GM12892 (cell line): ENCODE data around the gene PARVB.

Experiments
- POLR2A ChIP-seq: IDR thresholded peaks from 2 replicates; pipeline ENCODE4 v1.6.1; 2011; ENCODE audit warnings: low read depth, low read length, control low read depth
- POLR2AphosphoS5 ChIP-seq: IDR thresholded peaks from 2 replicates; pipeline ENCODE4 v1.6.1; 2011; ENCODE audit warnings: low read depth, low read length, control low read depth

DNA sequence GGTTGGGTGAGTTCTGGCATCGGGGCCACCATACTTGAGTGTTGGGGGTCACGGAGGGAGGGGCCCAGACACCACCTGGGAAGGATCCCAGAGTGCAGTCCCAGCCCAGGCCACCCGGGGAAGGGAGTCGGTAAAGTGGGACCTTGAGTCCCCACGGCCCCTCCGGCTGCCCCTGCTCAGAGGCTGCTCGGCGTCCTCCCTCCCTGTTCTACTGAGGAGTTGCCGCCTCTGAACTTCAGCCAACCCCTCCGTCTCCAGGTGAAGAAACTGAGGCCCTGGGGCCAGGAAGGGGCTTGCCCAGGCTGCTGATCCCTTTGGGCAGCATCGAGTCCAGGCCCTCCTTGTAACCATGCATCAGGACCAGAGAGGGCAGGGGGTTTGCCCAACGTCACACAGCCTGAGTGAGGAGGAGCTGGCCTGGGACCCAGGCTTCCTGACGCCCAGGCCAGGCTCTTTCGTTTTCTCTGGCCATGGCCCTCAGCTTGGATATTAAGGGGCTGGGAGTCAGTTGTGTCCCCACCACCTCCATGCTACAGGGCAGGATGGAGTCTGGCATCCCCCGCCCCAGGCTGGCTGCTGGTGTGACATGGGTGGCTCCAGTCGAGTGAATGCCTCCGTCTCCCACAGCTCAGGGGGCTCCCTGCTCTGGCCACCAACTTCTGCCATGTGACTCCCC lies 157.9 kb downstream of the PARVB start:
- TF ChIP-seq POLR2A (no peak), POLR2AphosphoS5 (no peak)
